GM06990 (cell line): Measurements from ENCODE around the gene CNPPD1.

Experiments used
- DNase-seq: peaks from one replicate; pipeline ENCODE4 v3.0.0-alpha.2; 2011; ENCODE audit not compliant: insufficient read length; ENCODE audit errors: extremely low read depth
- H3K27me3 ChIP-seq: replicated peaks from 2 replicates; pipeline ENCODE4 v1.6.0; 2011; ENCODE audit warnings: low read length; ENCODE audit not compliant: control insufficient read depth, insufficient read depth
- H3K36me3 ChIP-seq: 2 replicates; pipeline ENCODE4 v1.5.1; 2011; ENCODE audit warnings: low read length; ENCODE audit not compliant: control insufficient read depth, insufficient read depth
- H3K4me3 ChIP-seq: replicated peaks from 2 replicates; pipeline ENCODE4 v1.5.1; 2011; ENCODE audit warnings: low read depth, mild to moderate bottlenecking, control low read depth, low read length
- CTCF ChIP-seq: IDR thresholded peaks from 2 replicates; pipeline ENCODE4 v1.5.1; 2011; ENCODE audit warnings: low read length, control low read depth, mild to moderate bottlenecking, inconsistent platforms; ENCODE audit not compliant: insufficient read depth, poor library complexity, severe bottlenecking

The CNPPD1 gene

DNA sequence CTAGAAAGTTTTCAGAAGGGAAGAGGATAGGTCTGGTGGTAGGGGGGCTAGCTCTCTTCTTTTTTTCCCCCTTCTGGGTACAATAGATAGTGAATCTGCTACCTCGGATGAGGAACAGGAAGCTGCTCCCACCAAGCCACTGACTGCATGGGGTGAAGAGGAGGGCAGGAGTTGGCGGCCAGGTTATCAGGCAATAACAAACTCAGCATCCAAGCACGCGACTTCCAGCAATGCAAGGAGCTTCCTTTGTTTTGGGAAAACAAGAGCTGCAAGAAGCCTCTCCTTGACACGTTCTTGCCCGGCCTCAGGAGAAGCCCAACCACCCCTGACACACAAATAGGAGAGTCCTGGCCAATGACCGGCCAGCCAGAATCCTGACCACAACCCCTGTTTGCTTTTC lies 48.3 kb downstream of the CNPPD1 start:
- no peak overlapping the region for H3K4me3 ChIP-seq
- no peak for DNase-seq
- no peaks in the 10 kb centered on the region; the same call in 1 of the 2 replicates for H3K36me3 ChIP-seq
- H3K27me3 ChIP-seq = no peaks in the 10 kb centered on the region
- TF ChIP-seq CTCF = no peak

GRCh38 chr2:219127037-219127635 lies 49.6 kb downstream of the CNPPD1 start:
- no peak for TF ChIP-seq CTCF
- no peak for DNase-seq
- H3K36me3 ChIP-seq = no peaks in the 10 kb centered on the region; the same call in 1 of the 2 replicates
- no peak overlapping the region for H3K4me3 ChIP-seq
- no peaks in the 10 kb centered on the region for H3K27me3 ChIP-seq

GRCh38 chr2:219126555-219126954 lies 50.2 kb downstream of the CNPPD1 start:
- H3K36me3 ChIP-seq = no peaks in the 10 kb centered on the region; the same call in 1 of the 2 replicates
- H3K27me3 ChIP-seq = no peaks in the 10 kb centered on the region
- no peak for TF ChIP-seq CTCF
- no peak overlapping the region for H3K4me3 ChIP-seq
- no peak for DNase-seq

DNA sequence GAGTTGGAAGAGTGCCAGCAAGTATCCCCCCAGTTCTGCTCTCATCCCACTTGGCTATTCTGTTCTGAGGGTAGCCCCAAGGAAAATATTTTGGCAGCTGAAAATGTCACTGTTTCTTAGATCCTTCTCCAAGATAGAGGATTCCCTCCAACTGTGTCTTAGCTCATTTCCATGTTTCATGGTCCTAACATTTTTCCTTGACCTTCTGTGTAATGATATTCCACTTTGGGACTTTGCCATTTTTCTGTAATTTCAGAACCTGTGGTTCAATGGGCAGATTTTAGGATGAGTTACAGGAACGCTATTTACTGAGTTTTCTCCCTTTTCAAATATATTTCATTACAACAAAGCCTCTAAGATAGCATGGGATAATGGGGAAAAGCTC lies 50.8 kb downstream of the CNPPD1 start:
- Histone ChIP-seq H3K36me3 (no peaks in the 10 kb centered on the region; the same call in 1 of the 2 replicates), H3K27me3 (no peaks in the 10 kb centered on the region), H3K4me3 (no peak overlapping the region)
- no peak for DNase-seq
- no peak for TF ChIP-seq CTCF

DNA sequence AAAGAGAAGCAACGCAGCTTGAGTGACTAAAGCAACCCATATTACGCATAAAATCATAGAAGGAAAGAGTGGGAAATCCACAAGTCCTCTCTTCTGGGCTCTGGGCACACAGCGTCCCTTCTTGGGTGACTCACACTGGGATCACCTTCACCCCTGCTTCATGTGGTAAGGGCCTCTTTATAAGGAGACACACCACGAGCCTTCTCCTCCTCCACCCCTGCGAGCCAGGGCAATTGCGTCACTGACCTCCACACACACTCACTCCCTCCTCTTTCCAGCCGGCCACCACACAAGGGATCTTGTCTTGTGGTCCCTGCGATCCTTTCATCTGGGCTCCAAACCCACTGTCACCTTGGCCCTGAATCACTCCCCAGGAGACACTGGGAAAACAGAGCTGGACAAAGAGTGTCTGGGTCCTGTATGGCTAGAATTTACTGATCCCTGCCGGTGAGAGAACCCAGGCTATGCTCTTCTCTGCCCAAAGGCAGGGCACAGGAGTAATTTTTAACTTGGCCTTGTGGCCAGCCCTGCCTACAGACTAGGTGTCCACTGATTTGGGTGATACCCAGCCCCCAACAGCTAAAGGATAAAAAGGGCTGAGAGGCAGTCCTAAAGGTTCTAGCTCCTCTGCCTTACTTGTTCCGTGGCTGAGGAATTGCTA lies 51.4 kb downstream of the CNPPD1 start:
- Histone ChIP-seq H3K4me3 (no peak overlapping the region), H3K36me3 (no peaks in the 10 kb centered on the region; the same call in 1 of the 2 replicates), H3K27me3 (no peaks in the 10 kb centered on the region)
- DNase-seq = no peak
- TF ChIP-seq CTCF = no peak
